HCT116 (cell line): Measurements from ENCODE around the gene ADGRL3. TPM values are rescaled to one million over a fixed set of nuclear protein-coding genes. Genes with fewer than 3 reads are reported as not detected.

ENCODE experiments used
- ATAC-seq: fragments of 200-7000 bp; cut with Tn5 transposase; 2 replicates; pipeline ENCODE4 v1.9.1; 2020; ENCODE audit warnings: mild to moderate bottlenecking, moderate library complexity
- BruUV-seq: library from RNA; stranded (reverse); fragments of 400-500 nt; replicated peaks from 2 replicates; lab custom pipeline; 2021; lab: Mats Ljungman, UMichigan
- CTCF ChIA-PET: fragments of 300-600 bp; sonication (Branson Sonifier 250); formaldehyde crosslinking; loops from one replicate; lab custom pipeline; 2021; ENCODE audit warnings: antibody characterized with exemption; lab: Charles Lee
- POLR2A ChIA-PET: fragments of 300-600, 350-600 bp; sonication (Branson Sonifier 250); formaldehyde crosslinking; loops from one replicate; lab custom pipeline; 2021; ENCODE audit warnings: antibody characterized with exemption; lab: Charles Lee
- RAD21 ChIA-PET, 2 experiments: fragments of 300-600 bp; sonication (Branson Sonifier 250); formaldehyde crosslinking; loops; one replicate each; lab custom pipeline; 2023; ENCODE audit warnings: low total read pairs in 2 of 2; ENCODE audit not compliant: uncharacterized antibody in 2 of 2, unreplicated experiment in 2 of 2, low non-redundant PET in 1 of 2; lab: Charles Lee
- DNase-seq: peaks from one replicate; pipeline ENCODE4 v3.0.0-alpha.2; 2010; ENCODE audit warnings: low read depth, low spot score
- H2AFZ ChIP-seq: fragments of 200-600 bp; shearing (Covaris generic), sonication (generic); 2 replicates; pipeline ENCODE4 v1.6.1; 2017; ENCODE audit warnings: low read depth, mixed run types, mixed read lengths, antibody characterized with exemption, low read length; ENCODE audit not compliant: poor library complexity, severe bottlenecking
- H3K27ac ChIP-seq: 2 replicates; pipeline ENCODE4 v1.5.1; 2012; ENCODE audit warnings: low read depth, low read length
- H3K27me3 ChIP-seq: fragments of 200-600 bp; sonication (generic); 2 replicates; pipeline ENCODE4 v1.6.1; 2016; ENCODE audit warnings: mixed run types, low read length, mixed read lengths; ENCODE audit not compliant: insufficient read depth
- H3K36me3 ChIP-seq, 2 experiments: fragments of 200-500 bp in 1 of 2; fragments of 200-600 bp in 1 of 2; sonication (Bioruptor generic) in 1 of 2; sonication (generic) in 1 of 2; 2 replicates each; pipeline versions ENCODE4 v1.5.1 to v1.6.1; 2014 to 2016; ENCODE audit warnings: low read length in 2 of 2, inconsistent platforms in 1 of 2, mixed read lengths in 1 of 2, mixed run types in 1 of 2; ENCODE audit not compliant: insufficient read depth in 2 of 2, control insufficient read depth in 1 of 2
- H3K4me1 ChIP-seq, 2 experiments: fragments of 200-600 bp in 1 of 2; sonication (generic) in 1 of 2; 2 replicates each; pipeline versions ENCODE4 v1.5.1 to v1.6.1; 2012 to 2017; ENCODE audit warnings: low read length in 2 of 2, inconsistent platforms in 1 of 2, mild to moderate bottlenecking in 1 of 2, mixed read lengths in 1 of 2, mixed run types in 1 of 2, moderate library complexity in 1 of 2; ENCODE audit not compliant: insufficient read depth in 2 of 2, control insufficient read depth in 1 of 2
- H3K4me2 ChIP-seq: fragments of 200-600 bp; sonication (generic); 2 replicates; pipeline ENCODE4 v1.6.1; 2017; ENCODE audit warnings: mixed run types, low read length, mixed read lengths
- H3K4me3 ChIP-seq, 2 experiments: fragments of 200-600 bp in 1 of 2; sonication (generic) in 1 of 2; replicated peaks in 1 of 2; 2 replicates each; pipeline ENCODE4 v1.5.1; 2011 to 2016; ENCODE audit warnings: low read length in 2 of 2, control low read depth in 1 of 2, low read depth in 1 of 2, mild to moderate bottlenecking in 1 of 2, mixed read lengths in 1 of 2, mixed run types in 1 of 2
- H3K79me2 ChIP-seq: fragments of 200-600 bp; sonication (generic); 2 replicates; pipeline ENCODE4 v1.6.1; 2017; ENCODE audit warnings: mild to moderate bottlenecking, mixed run types, low read length, moderate library complexity, mixed read lengths; ENCODE audit not compliant: insufficient read depth
- H3K9ac ChIP-seq: fragments of 200-600 bp; sonication (generic); 2 replicates; pipeline ENCODE4 v1.6.1; 2016; ENCODE audit warnings: low read length, mixed read lengths
- H3K9me2 ChIP-seq: fragments of 200-600 bp; sonication (generic), shearing (Covaris generic); 2 replicates; pipeline ENCODE4 v1.6.1; 2017; ENCODE audit warnings: mixed run types, mild to moderate bottlenecking, moderate library complexity; ENCODE audit not compliant: insufficient read depth
- H3K9me3 ChIP-seq, 2 experiments: fragments of 200-500 bp in 1 of 2; fragments of 200-600 bp in 1 of 2; sonication (Bioruptor generic) in 1 of 2; sonication (generic) in 1 of 2; 2 replicates each; pipeline ENCODE4 v1.6.1; 2014 to 2017; ENCODE audit warnings: low read length in 2 of 2, mixed read lengths in 2 of 2, inconsistent platforms in 1 of 2, low read depth in 1 of 2, mild to moderate bottlenecking in 1 of 2, mixed run types in 1 of 2, moderate library complexity in 1 of 2; ENCODE audit not compliant: control insufficient read depth in 1 of 2, insufficient read depth in 1 of 2
- H4K20me1 ChIP-seq: fragments of 200-600 bp; sonication (generic), shearing (Covaris generic); 2 replicates; pipeline ENCODE4 v1.6.1; 2017; ENCODE audit warnings: mixed run types, mild to moderate bottlenecking, moderate library complexity; ENCODE audit not compliant: insufficient read depth
- ATF3 ChIP-seq: IDR thresholded peaks from 2 replicates; pipeline ENCODE4 v1.6.1; 2012
- EZH2phosphoT487 ChIP-seq: fragments of 200-600 bp; IDR thresholded peaks from 2 replicates; pipeline ENCODE4 v1.6.1; 2018; ENCODE audit warnings: antibody characterized with exemption, borderline replicate concordance
- RAD21 ChIP-seq: IDR thresholded peaks from 2 replicates; pipeline ENCODE4 v1.6.1; 2012; ENCODE audit warnings: low read depth, mild to moderate bottlenecking
- TCF7L2 ChIP-seq: IDR thresholded peaks from 2 replicates; pipeline ENCODE4 v1.7.0; 2011; ENCODE audit warnings: borderline replicate concordance, inconsistent platforms; ENCODE audit not compliant: insufficient read depth, insufficient read length; ENCODE audit errors: extremely low read depth
- YY1 ChIP-seq: IDR thresholded peaks from 2 replicates; pipeline ENCODE4 v1.6.1; 2011; ENCODE audit warnings: low read length, low read depth, moderate library complexity, mild to moderate bottlenecking; ENCODE audit not compliant: insufficient replicate concordance; ENCODE audit errors: extremely low read depth
- ZBTB33 ChIP-seq: IDR thresholded peaks from 2 replicates; pipeline ENCODE4 v1.6.1; 2011; ENCODE audit warnings: mild to moderate bottlenecking, low read length, moderate library complexity; ENCODE audit not compliant: insufficient replicate concordance; ENCODE audit errors: extremely low read depth
- ZFX ChIP-seq: fragments of 450-650 bp; IDR thresholded peaks from 2 replicates; pipeline ENCODE4 v1.6.1; 2017
- ZNF274 ChIP-seq: fragments of 200-500 bp; sonication (Bioruptor generic); IDR thresholded peaks from 2 replicates; pipeline ENCODE4 v1.6.1; 2014; ENCODE audit warnings: mild to moderate bottlenecking, low read depth, low read length, inconsistent platforms
- intact Hi-C: fragments of 100-400 bp; cut with micrococcal nuclease; formaldehyde crosslinking; loops from 2 replicates; pipeline ENCODE4 v1.10.0; 2022
- total RNA-seq: library from RNA; stranded (reverse); gene quantifications from one replicate; pipeline ENCODE4 v1.2.1, GENCODE V29; 2021; ENCODE audit not compliant: unreplicated experiment

ADGRL3 gene
- total RNA-seq, 1 experiment from 2014 or later: not detected

DNA sequence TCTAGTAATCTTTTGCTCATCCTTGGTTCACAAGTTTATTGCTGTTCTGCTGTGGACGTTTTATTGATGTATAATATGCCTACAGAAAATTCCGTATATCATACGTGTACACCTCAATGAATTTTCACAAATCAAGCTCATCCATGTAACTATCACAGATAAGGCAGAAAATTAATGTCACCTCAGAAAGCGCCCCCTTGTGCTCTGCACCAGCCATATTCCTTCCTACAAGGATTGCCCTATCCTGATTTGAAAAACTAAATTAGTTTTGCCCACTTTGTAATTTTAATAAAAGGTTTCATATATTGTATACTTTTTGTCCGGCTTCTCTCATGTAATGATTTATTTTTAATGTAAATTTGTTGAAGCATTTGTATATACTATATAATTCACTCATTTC is 390.8 kb downstream of the ADGRL3 start:
- Histone ChIP-seq H3K27me3 (no peaks in the 10 kb centered on the region), H2AFZ (no peak overlapping the region), H3K9ac (no peak overlapping the region), H3K4me1 (no peaks in the 10 kb centered on the region), H3K79me2 (no peaks in the 10 kb centered on the region), H3K27ac (no peak overlapping the region), H3K4me3 (no peak overlapping the region), H4K20me1 (no peaks in the 10 kb centered on the region), H3K9me2 (no peaks in the 10 kb centered on the region), H3K4me2 (no peak overlapping the region), H3K36me3 (no peaks in the 10 kb centered on the region), H3K9me3 (peaks cover 13 to 20% of the 10 kb centered on the region in 2 experiments; a peak in 2 of 4 replicates)
- RAD21 ChIA-PET: no interaction called here
- BruUV-seq: no TSS peak
- POLR2A ChIA-PET: no interaction called here
- TF ChIP-seq ZFX (no peak), ZNF274 (no peak), YY1 (no peak), ATF3 (no peak), EZH2phosphoT487 (no peak), RAD21 (no peak), ZBTB33 (no peak), TCF7L2 (no peak)
- intact Hi-C loops: no loop called here
- DNase-seq: no peak
- ATAC-seq: no peak
- CTCF ChIA-PET: no interaction called here
